GM21717 (cell line): Measurements from ENCODE around the gene LRRC74A.
A peak's percentile ranks its signal among the peaks of the same experiment; 100 is the strongest.
"Not testable (repeated sequence)": the region's sequence is repeated elsewhere in the genome, so short reads cannot be mapped to it uniquely, and the experiment has no call there.

Experiments used
- ATAC-seq: cut with Tn5 transposase; IDR thresholded peaks from one replicate; pipeline ENCODE4 v1.9.1; 2021; ENCODE audit warnings: mild to moderate bottlenecking, moderate library complexity; ENCODE audit not compliant: unreplicated experiment

Gene LRRC74A

GRCh38 chr14:76883447-76883846, 57.2 kb downstream of the LRRC74A start:
- ATAC-seq: no peak

GRCh38 chr14:76884394-76884793, 58.2 kb downstream of the LRRC74A start:
- no peak for ATAC-seq

- no peak for ATAC-seq
These were observed 58.7 kb downstream of the LRRC74A start for GRCh38 chr14:76884853-76885276.

- no peak for ATAC-seq
These were observed 61.0 kb downstream of the LRRC74A start for GRCh38 chr14:76887191-76887590.

- ATAC-seq: no peak
These were observed 65.2 kb downstream of the LRRC74A start for GRCh38 chr14:76891391-76891790.

- no peak for ATAC-seq
These were observed 68.1 kb downstream of the LRRC74A start for GRCh38 chr14:76894308-76894707.

GRCh38 chr14:76898006-76898405, 71.8 kb downstream of the LRRC74A start:
- not testable (repeated sequence) for ATAC-seq

GRCh38 chr14:76900682-76901081, 74.5 kb downstream of the LRRC74A start:
- no peak for ATAC-seq

GRCh38 chr14:76901171-76902055, 75.2 kb downstream of the LRRC74A start:
- ATAC-seq: no peak

GRCh38 chr14:76902591-76902990, 76.4 kb downstream of the LRRC74A start:
- no peak for ATAC-seq

- no peak for ATAC-seq
These were observed 78.0 kb downstream of the LRRC74A start for GRCh38 chr14:76904100-76904739.

GRCh38 chr14:76904740-76905569, 78.7 kb downstream of the LRRC74A start:
- peak; percentile 87 for ATAC-seq

GRCh38 chr14:76908834-76909233, 82.6 kb downstream of the LRRC74A start:
- ATAC-seq: no peak

GRCh38 chr14:76909266-76909665, 83.1 kb downstream of the LRRC74A start:
- no peak for ATAC-seq

GRCh38 chr14:76910371-76910890, 84.2 kb downstream of the LRRC74A start:
- no peak for ATAC-seq

GRCh38 chr14:76911473-76911872, 85.3 kb downstream of the LRRC74A start:
- ATAC-seq: no peak

- ATAC-seq: not testable (repeated sequence)
These were observed 88.4 kb downstream of the LRRC74A start for GRCh38 chr14:76914533-76915081.

- no peak for ATAC-seq
These were observed 90.0 kb downstream of the LRRC74A start for GRCh38 chr14:76916040-76916715.

- no peak for ATAC-seq
These were observed 91.0 kb downstream of the LRRC74A start for GRCh38 chr14:76917158-76917596.

- no peak for ATAC-seq
These were observed 91.6 kb downstream of the LRRC74A start for GRCh38 chr14:76917745-76918255.
